ENCODE data around the gene CDK13.

The CDK13 gene

DNA sequence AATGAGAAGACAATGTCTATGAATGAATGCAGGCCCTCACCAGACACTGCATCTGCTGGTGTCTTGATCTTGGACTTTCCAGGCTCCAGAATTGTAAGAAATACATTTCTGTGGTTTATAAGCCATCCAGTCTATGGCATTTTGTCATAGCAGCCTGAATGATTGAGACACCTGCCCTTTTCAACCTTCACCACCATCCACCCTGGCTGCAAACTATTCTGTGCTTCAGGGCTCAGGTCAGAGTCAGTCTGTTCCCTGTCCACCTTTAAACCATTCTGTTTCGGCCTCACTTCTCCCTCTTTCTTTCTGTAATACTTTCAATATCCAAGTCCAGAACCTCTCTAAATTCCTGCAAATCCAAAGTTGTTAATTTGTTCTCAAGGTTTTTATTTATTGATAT is 15.9 kb upstream of the CDK13 start:
- H3K9me3 ChIP-seq (ENCODE audit: control insufficient read depth, insufficient read depth, low read depth, low read length), result no peaks in the 10 kb centered on the region
- ChIA-PET CTCF (no interaction called here), POLR2A (no interaction called here)
- TF ChIP-seq ZNF449 (tag by site-specific recombination; IDR thresholded peaks at IDR 0.05) (no peak), IKZF3 (tag by site-specific recombination; IDR thresholded peaks at IDR 0.05) (no peak), ZNF280C (tag by site-specific recombination; IDR thresholded peaks at IDR 0.05) (no peak), ZBTB17 (tag by site-specific recombination; IDR thresholded peaks at IDR 0.05) (no peak), ZBTB11 (tag by site-specific recombination; conservative IDR thresholded peaks at IDR 0.05; ENCODE audit: low read depth) (no peak), ZNF211 (tag by site-specific recombination; IDR thresholded peaks at IDR 0.05; ENCODE audit: low read depth) (no peak), BCL11B (tag by site-specific recombination; IDR thresholded peaks at IDR 0.05; ENCODE audit: low read depth) (no peak), YY1 (tag by site-specific recombination; IDR thresholded peaks at IDR 0.05) (no peak), ZNF585B (tag by site-specific recombination; IDR thresholded peaks at IDR 0.05) (no peak), FEZF1 (tag by site-specific recombination; IDR thresholded peaks at IDR 0.05) (no peak), ZNF521 (tag by site-specific recombination; IDR thresholded peaks at IDR 0.05) (no peak), ZNF580 (tag by site-specific recombination; IDR thresholded peaks at IDR 0.05) (no peak), ZNF148 (tag by site-specific recombination; IDR thresholded peaks at IDR 0.05; ENCODE audit: borderline replicate concordance) (no peak), ZNF701 (tag by site-specific recombination; IDR thresholded peaks at IDR 0.05) (no peak), ZSCAN16 (tag by site-specific recombination; IDR thresholded peaks at IDR 0.05) (no peak), ZNF121 (tag by site-specific recombination; IDR thresholded peaks at IDR 0.05) (no peak)
- TF ChIP-seq, protein P1, sequence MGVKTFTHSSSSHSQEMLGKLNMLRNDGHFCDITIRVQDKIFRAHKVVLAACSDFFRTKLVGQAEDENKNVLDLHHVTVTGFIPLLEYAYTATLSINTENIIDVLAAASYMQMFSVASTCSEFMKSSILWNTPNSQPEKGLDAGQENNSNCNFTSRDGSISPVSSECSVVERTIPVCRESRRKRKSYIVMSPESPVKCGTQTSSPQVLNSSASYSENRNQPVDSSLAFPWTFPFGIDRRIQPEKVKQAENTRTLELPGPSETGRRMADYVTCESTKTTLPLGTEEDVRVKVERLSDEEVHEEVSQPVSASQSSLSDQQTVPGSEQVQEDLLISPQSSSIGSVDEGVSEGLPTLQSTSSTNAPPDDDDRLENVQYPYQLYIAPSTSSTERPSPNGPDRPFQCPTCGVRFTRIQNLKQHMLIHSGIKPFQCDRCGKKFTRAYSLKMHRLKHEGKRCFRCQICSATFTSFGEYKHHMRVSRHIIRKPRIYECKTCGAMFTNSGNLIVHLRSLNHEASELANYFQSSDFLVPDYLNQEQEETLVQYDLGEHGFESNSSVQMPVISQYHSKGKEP (tag by site-specific recombination; IDR thresholded peaks at IDR 0.05), result no peak
- TF ChIP-seq, protein P2, sequence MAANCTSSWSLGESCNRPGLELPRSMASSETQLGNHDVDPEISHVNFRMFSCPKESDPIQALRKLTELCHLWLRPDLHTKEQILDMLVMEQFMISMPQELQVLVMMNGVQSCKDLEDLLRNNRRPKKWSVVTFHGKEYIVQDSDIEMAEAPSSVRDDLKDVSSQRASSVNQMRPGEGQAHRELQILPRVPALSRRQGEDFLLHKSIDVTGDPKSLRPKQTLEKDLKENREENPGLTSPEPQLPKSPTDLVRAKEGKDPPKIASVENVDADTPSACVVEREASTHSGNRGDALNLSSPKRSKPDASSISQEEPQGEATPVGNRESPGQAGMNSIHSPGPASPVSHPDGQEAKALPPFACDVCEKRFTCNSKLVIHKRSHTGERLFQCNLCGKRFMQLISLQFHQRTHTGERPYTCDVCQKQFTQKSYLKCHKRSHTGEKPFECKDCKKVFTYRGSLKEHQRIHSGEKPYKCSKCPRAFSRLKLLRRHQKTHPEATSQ (tag by site-specific recombination; IDR thresholded peaks at IDR 0.05), result no peak
- H3K4me1 ChIP-seq (ENCODE audit: control insufficient read depth, insufficient read depth, low read length), result no peaks in the 10 kb centered on the region
- H3K27ac ChIP-seq (ENCODE audit: extremely low read depth, low read depth, low read length), result no peak overlapping the region
- no peak overlapping the region for H3K4me3 ChIP-seq (ENCODE audit: low read depth, low read length)
- no peaks in the 10 kb centered on the region for H3K36me3 ChIP-seq (ENCODE audit: control insufficient read depth in 2 of 2, insufficient read depth in 1 of 2, low read length in 2 of 2)
